Naive thymus-derived CD8-positive, alpha-beta T cell (primary cell): Measurements from ENCODE around the gene NOS3. TPM values are rescaled to one million over a fixed set of nuclear protein-coding genes. Genes with fewer than 3 reads are reported as not detected.

ENCODE experiments used
- ATAC-seq, 2 donors: fragments of 150-1000 bp; cut with Tn5 transposase in 1 of 2; sonication (Bioruptor Pico), chemical (Tn5 transposase) in 1 of 2; 1 replicate in 1 of 2; 2 replicates in 1 of 2; pipeline ENCODE4 v1.10.0; 2021; ENCODE audit warnings: mild to moderate bottlenecking in 2 of 2, moderate library complexity in 2 of 2
- POLR2A ChIA-PET: fragments of 350-600 bp; sonication (Branson Sonifier 250); formaldehyde crosslinking; loops from one replicate; lab custom pipeline; 2021; ENCODE audit warnings: antibody characterized with exemption; lab: Charles Lee
- DNase-seq, 10 donors: peaks; one replicate each; pipeline versions ENCODE4 v3.0.0 to v3.0.0-alpha.2; 2020 to 2022
- H3K27ac Mint-ChIP-seq, 10 donors: one replicate each; pipeline ENCODE4 v1.8.0; 2020 to 2022; ENCODE audit warnings: mild to moderate bottlenecking in 10 of 10, mixed read lengths in 10 of 10, moderate library complexity in 4 of 10, inconsistent platforms in 1 of 10
- H3K27me3 Mint-ChIP-seq, 5 donors: one replicate each; pipeline ENCODE4 v1.8.0; 2021 to 2022; ENCODE audit warnings: mixed read lengths in 5 of 5
- H3K36me3 Mint-ChIP-seq, 3 donors: one replicate each; pipeline ENCODE4 v1.8.0; 2020 to 2022; ENCODE audit warnings: mixed read lengths in 3 of 3, mild to moderate bottlenecking in 2 of 3, inconsistent platforms in 1 of 3
- H3K4me1 Mint-ChIP-seq, 4 donors: one replicate each; pipeline ENCODE4 v1.8.0; 2021 to 2022; ENCODE audit warnings: mixed read lengths in 4 of 4
- H3K4me3 Mint-ChIP-seq, 10 donors: one replicate each; pipeline ENCODE4 v1.8.0; 2020 to 2022; ENCODE audit warnings: mild to moderate bottlenecking in 10 of 10, mixed read lengths in 10 of 10, moderate library complexity in 6 of 10, inconsistent platforms in 1 of 10
- H3K9me3 Mint-ChIP-seq, 9 donors: one replicate each; pipeline ENCODE4 v1.8.0; 2020 to 2022; ENCODE audit warnings: mixed read lengths in 9 of 9, mild to moderate bottlenecking in 3 of 9, inconsistent platforms in 1 of 9, moderate library complexity in 1 of 9
- polyA plus RNA-seq, 3 donors: library from polyadenylated mRNA; unstranded; fragments of 300-500 nt; fragmentation: Illumina TruSeq; gene quantifications; one replicate each; pipeline ENCODE4 v1.2.3, GENCODE V29; 2021
- total RNA-seq, 8 experiments: library from RNA in 2 of 8; stranded (reverse) in 2 of 8; gene quantifications; one replicate each; pipeline ENCODE4 v1.2.3 and lab custom pipeline; 2021 to 2026

NOS3 gene
- total and polyA plus RNA-seq, 5 experiments from 2014 or later = 1.4 to 3.3 (median 1.8) TPM

DNA sequence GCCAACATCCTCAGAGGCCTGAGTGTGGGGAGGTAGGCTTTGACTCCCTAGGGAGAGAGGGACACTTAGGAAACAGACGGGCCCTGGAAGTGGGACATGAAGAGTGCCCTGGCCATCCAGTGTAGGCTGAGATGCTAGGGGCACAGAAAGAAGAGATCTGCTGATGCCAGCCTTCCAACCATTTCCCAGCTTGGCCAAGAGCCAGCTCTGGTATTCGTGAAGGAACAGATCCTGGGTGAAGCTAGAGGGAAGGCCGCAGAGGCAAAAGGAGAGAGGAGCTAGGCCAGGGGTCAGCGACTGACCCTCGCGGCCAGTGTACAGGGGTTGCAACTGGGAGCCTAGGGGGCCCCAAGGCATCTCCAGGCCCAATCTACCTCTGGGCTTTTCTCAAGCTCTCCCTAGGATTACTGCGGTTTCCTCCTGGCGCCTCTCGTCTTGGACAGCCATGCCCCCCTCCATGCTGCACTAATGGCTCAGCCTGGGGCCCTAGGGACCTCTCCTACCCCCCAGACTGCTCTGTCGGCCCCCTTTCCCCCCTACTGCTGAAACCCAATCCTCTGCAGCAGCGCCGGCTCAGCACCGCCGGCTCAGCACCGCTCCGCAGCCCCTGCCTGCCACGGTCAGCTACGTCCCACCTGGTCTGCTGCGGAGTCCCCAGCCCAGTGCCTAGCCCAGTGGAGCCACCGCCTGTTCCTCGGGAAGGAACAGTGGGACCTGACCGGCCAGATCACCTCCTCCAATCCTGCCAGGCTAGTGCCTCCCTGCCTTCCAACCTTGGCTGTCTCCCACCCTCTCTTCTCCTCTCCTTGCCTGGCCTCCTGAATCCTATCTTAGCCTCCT is 57.4 kb downstream of the NOS3 start, which contains the start of gene ASIC3:
Gene ASIC3, plus strand, starts transcription at position 556 of the 840 bp plus-strand sequence. CDS start 355 bp downstream, outside the sequence.
- H3K4me3 Mint-ChIP-seq = no peak within 1 kb of the TSS
- ATAC-seq = no peak
- H3K27me3 Mint-ChIP-seq = peaks cover 0 to 4% (median 0%) of the 10 kb centered on the region in 5 donors
- no peaks in the 10 kb centered on the region for H3K9me3 Mint-ChIP-seq
- H3K27ac Mint-ChIP-seq = peak within 1 kb of the TSS in 2 of 10 donors; percentile 55 to 63
- no peak for DNase-seq
- peaks cover 6 to 14% (median 10%) of the 10 kb centered on the region in 4 donors for H3K4me1 Mint-ChIP-seq
- POLR2A ChIA-PET = interaction anchor here (0.6 kb wide), 1 partner anchor 42 kb away, joined by 6 read pairs; no protein-coding TSS in a partner anchor
- peaks cover 0 to 12% (median 0%) of the 10 kb centered on the region in 3 donors for H3K36me3 Mint-ChIP-seq

DNA sequence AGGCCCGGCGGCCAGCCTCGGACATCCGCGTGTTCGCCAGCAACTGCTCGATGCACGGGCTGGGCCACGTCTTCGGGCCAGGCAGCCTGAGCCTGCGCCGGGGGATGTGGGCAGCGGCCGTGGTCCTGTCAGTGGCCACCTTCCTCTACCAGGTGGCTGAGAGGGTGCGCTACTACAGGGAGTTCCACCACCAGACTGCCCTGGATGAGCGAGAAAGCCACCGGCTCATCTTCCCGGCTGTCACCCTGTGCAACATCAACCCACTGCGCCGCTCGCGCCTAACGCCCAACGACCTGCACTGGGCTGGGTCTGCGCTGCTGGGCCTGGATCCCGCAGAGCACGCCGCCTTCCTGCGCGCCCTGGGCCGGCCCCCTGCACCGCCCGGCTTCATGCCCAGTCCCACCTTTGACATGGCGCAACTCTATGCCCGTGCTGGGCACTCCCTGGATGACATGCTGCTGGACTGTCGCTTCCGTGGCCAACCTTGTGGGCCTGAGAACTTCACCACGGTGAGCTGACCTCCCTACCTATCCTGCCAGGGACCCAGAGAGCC is 58.2 kb downstream of the NOS3 start:
- POLR2A ChIA-PET = no interaction called here
- Mint-ChIP-seq H3K27me3 (peaks cover 0 to 4% (median 0%) of the 10 kb centered on the region in 5 donors), H3K9me3 (no peaks in the 10 kb centered on the region), H3K4me1 (peaks cover 7 to 14% (median 12%) of the 10 kb centered on the region in 4 donors), H3K36me3 (peaks cover 0 to 12% (median 0%) of the 10 kb centered on the region in 3 donors), H3K27ac (peak overlapping the region in 1 of 10 donors; percentile 55), H3K4me3 (no peak overlapping the region)
- no peak for ATAC-seq
- no peak for DNase-seq

DNA sequence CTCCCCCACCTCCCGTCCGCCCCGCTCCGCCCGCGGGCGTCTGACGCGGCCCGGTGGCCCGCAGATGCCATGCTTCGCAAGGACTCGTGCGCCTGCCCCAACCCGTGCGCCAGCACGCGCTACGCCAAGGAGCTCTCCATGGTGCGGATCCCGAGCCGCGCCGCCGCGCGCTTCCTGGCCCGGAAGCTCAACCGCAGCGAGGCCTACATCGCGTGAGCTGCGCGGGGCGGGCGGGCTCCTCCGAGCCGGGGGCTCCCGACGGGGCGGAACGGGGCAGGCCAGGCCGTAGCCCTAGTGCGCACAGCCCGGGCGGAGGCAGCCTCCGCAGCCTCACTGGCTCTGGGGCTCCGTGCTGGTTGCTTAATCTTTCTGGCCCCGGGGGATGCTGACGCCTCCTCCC is 60.3 kb downstream of the NOS3 start:
- no peaks in the 10 kb centered on the region for H3K9me3 Mint-ChIP-seq
- peak; percentile 26 to 79 (median 62) for DNase-seq
- POLR2A ChIA-PET = interaction anchor here (0.8 to 1.0 kb wide), 5 partner anchors 23 to 43 kb away, joined by 3 to 4 read pairs (median 3); partner anchors contain the start of gene ABCB8
- H3K4me3 Mint-ChIP-seq = no peak overlapping the region
- H3K27me3 Mint-ChIP-seq = peaks cover 0 to 5% (median 0%) of the 10 kb centered on the region in 5 donors
- ATAC-seq = peak; percentile 90 to 93
- H3K27ac Mint-ChIP-seq = no peak overlapping the region
- no peaks in the 10 kb centered on the region for H3K36me3 Mint-ChIP-seq
- H3K4me1 Mint-ChIP-seq = peaks cover 7 to 21% (median 12%) of the 10 kb centered on the region in 4 donors

DNA sequence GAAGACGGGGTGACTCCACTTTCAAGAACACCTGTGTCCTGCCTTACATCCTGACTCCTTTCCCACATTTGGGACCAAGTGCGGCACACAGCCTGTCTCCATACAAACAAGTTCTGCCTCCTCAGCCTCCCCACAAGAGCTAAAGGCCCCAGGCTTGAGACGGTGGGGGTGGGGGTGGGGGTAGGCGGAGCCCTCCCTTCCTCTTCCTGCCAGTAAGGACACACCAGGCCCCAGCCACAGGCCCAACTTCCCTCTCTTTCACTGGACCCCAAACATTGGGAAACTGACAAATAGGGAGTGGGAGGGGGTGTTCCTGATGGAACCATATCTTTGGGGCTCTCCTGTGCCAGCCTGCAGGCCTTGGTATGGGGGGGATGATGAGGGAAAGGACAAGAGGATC is 62.3 kb downstream of the NOS3 start:
- Mint-ChIP-seq H3K27me3 (peaks cover 0 to 5% (median 0%) of the 10 kb centered on the region in 5 donors), H3K27ac (no peak overlapping the region), H3K4me3 (peak overlapping the region in 1 of 10 donors; percentile 38), H3K9me3 (no peaks in the 10 kb centered on the region), H3K36me3 (no peaks in the 10 kb centered on the region), H3K4me1 (peaks cover 13 to 32% (median 26%) of the 10 kb centered on the region in 4 donors)
- POLR2A ChIA-PET = interaction anchor here (0.7 kb wide), 1 partner anchor 34 kb away, joined by 3 read pairs; no protein-coding TSS in a partner anchor
- DNase-seq (no peak), ATAC-seq (no peak)

DNA sequence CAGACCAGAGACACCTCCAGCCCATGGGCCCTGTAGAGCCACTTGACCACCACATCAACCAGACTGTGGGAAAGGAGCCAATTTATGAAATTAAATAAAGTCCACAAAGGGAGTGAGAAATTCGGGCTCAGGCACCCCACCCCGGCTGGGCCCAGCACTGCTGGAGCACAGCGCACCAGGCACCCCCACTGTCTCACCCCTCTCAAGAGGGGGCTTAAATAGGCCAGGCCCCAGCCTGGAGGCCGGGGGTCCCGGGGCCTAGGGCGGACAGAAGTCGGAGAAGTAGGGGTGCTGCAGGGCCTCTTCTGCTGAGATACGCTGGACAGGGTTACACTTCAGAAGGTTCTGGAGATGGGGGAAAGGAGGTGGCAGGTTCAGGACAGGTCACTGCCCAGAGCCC is 62.9 kb downstream of the NOS3 start:
- POLR2A ChIA-PET = no interaction called here
- Mint-ChIP-seq H3K4me1 (peaks cover 17 to 37% (median 31%) of the 10 kb centered on the region in 4 donors), H3K27ac (no peak overlapping the region), H3K36me3 (no peaks in the 10 kb centered on the region), H3K4me3 (peak overlapping the region in 1 of 10 donors; percentile 22), H3K27me3 (peaks cover 0 to 5% (median 0%) of the 10 kb centered on the region in 5 donors), H3K9me3 (no peaks in the 10 kb centered on the region)
- DNase-seq (no peak), ATAC-seq (no peak)

DNA sequence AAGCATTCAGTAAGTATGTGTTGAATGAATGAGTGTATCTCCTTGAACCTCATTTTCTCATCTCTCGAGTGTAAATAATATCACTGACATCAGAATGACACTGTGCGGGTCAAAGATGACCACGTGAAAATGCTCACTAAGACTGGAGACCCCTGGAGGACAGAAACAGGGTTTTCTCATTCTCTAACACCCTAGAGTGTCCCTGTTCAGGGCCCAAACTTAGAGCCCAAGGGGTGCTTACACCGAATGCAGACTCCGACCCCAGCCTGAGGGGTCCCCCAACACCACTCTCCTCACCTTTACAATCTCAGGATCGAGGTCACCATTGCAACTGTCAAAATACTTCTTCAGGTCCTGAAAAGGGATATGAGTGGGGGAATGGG is 65.5 kb downstream of the NOS3 start:
- DNase-seq (no peak), ATAC-seq (no peak)
- Mint-ChIP-seq H3K4me3 (peak overlapping the region; percentile 59 to 97 (median 94)), H3K36me3 (no peaks in the 10 kb centered on the region), H3K4me1 (peaks cover 15 to 52% (median 48%) of the 10 kb centered on the region in 4 donors), H3K27me3 (peaks cover 0 to 5% (median 0%) of the 10 kb centered on the region in 5 donors), H3K9me3 (no peaks in the 10 kb centered on the region), H3K27ac (no peak overlapping the region)
- POLR2A ChIA-PET = interaction anchor here (0.6 to 5.2 kb wide), 4 partner anchors 16 to 651 kb away, joined by 3 to 42 read pairs (median 4); partner anchors contain the start of genes ABCB8 and FASTK

DNA sequence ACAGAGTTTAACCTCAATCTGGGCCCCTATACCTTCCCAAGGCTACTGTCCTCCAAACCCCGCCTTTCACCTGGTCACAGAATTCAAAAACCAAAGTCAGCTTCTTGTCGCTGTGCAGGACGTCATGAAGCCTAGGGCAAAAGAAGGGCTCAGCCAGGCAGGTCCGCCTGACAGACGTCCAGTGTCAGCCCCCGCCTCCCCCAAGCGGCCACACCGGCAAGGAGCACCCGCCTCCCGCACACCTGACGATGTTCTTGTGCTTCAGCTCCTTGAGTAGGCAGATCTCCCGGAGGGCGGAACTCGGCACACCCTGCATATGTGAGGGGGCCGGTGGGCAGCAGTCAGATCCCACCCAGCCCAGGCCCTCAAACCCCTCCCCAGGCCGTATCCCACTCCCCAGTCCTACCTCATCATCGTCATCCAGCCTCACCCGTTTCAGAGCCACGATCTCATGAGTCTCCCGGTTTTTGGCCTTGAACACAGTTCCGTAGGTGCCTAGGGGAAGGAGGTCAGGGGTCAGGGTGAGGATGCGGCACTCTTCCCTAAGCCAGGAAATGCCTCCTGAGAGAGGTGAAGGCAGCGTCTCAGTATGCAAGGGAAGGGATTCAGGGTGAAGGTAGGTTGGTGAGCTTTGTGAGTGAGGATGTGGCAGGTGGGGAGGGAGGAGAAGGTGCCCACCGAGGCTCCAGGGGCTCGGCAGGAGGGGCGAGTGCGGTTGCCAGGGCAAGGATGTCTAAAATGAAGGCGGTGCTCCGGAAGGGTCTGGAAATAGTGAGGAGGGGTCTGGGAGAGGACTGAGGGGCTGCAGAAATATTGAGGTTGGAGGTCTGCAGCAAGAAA is 66.1 kb downstream of the NOS3 start:
- DNase-seq (no peak), ATAC-seq (no peak)
- Mint-ChIP-seq H3K4me1 (peaks cover 21 to 58% (median 51%) of the 10 kb centered on the region in 4 donors), H3K36me3 (no peaks in the 10 kb centered on the region), H3K9me3 (no peaks in the 10 kb centered on the region), H3K4me3 (peak overlapping the region; percentile 88 to 97 (median 94)), H3K27me3 (peaks cover 0 to 4% (median 0%) of the 10 kb centered on the region in 5 donors), H3K27ac (peak overlapping the region in 8 of 10 donors; percentile 31 to 97 (median 86))
- POLR2A ChIA-PET = interaction anchor here (0.8 to 5.2 kb wide), 6 partner anchors 22 to 60 kb away, joined by 3 to 42 read pairs (median 22); partner anchors contain the start of genes ABCB8, AGAP3, FASTK and TMUB1

DNA sequence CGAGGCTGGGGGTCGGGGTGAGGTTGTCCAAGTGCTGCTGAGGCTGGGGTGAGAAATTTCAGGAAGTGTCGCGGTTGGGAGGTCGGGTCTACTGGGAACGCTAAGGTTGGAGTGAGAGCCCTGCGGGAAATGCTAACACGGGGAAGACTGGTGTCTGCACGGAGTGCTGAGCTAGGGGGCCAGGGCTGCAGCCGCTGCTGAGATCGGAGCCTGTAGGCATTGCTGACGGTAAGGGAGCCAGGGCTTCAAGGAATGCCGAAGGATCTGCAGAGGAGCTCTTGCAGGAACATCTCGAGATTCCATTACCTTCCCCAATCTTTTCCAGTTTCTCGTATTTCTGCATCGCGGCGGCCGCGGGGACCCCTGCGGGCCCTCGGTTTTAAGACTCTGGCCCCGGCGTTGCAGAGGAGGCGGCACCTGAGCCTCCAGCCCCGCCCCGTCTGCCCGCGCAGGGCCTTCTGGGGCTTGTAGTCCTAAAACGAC is 66.7 kb downstream of the NOS3 start, which contains the start of gene CDK5:
Gene CDK5, minus strand, starts transcription at position 392 of the 483 bp plus-strand sequence. Its CDS starts 49 bp downstream, at position 343.
- H3K27ac Mint-ChIP-seq = peak within 1 kb of the TSS; percentile 85 to 98 (median 96)
- POLR2A ChIA-PET = interaction anchor here (1.0 to 5.2 kb wide), 5 partner anchors 22 to 60 kb away, joined by 3 to 42 read pairs (median 23); partner anchors contain the start of genes ABCB8, AGAP3, FASTK and TMUB1
- H3K9me3 Mint-ChIP-seq = no peaks in the 10 kb centered on the region
- DNase-seq (no peak), ATAC-seq (peak; percentile 6 to 13)
- peaks cover 21 to 56% (median 49%) of the 10 kb centered on the region in 4 donors for H3K4me1 Mint-ChIP-seq
- H3K4me3 Mint-ChIP-seq = peak within 1 kb of the TSS; percentile 88 to 97 (median 94)
- H3K36me3 Mint-ChIP-seq = no peaks in the 10 kb centered on the region
- peaks cover 0 to 3% (median 0%) of the 10 kb centered on the region in 5 donors for H3K27me3 Mint-ChIP-seq

DNA sequence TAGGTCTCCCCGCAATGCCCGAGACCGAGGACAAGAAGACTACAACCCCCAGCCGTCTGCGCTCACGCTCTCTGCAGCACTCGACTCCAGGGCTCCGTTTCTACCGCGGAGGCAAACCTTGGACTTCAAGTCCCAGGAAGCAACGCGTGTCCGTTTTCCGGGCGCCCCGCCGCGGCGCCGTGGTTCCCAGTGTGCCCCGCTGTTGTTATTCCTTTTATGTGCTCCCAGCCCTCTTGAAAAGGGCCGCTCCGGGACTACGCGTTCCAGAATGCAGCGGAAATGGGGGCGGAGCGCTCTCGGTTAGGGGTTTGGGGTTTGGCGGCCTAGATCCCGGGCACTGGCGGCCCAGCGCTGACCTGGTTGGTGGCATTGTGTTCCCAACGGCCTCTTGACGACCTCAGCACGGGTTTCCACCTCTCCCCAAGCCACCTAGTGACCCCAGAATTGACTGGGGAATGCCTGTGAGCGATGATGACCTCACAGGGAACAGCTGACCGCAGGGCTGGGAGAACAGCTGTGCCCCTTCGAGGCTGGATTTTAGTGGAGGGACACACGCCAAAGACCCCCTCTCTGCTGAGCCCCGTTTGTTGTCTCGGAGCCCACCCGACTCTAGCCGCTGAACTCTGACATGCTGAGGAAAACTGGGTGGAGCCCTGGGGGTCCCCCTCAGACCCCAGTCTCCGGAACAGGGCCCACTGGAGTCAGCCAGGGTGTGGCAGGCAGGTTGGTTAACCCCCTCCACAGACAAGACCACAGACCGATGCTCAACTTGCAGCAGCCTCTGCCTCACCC is 67.4 kb downstream of the NOS3 start:
- Mint-ChIP-seq H3K9me3 (no peaks in the 10 kb centered on the region), H3K36me3 (peaks cover 0 to under 1% (median 0%) of the 10 kb centered on the region in 3 donors), H3K27me3 (peaks cover 0 to 1% (median 0%) of the 10 kb centered on the region in 5 donors), H3K4me3 (peak overlapping the region; percentile 88 to 97 (median 94)), H3K4me1 (peaks cover 18 to 51% (median 44%) of the 10 kb centered on the region in 4 donors), H3K27ac (peak overlapping the region; percentile 85 to 98 (median 96))
- peak; percentile 91 to 99 (median 98) for DNase-seq
- POLR2A ChIA-PET = interaction anchor here (0.6 to 5.2 kb wide), 8 partner anchors 21 to 689 kb away, joined by 3 to 42 read pairs (median 12); partner anchors contain the start of genes ABCB8, AGAP3, ATG9B and FASTK
- ATAC-seq = peak; percentile 91

DNA sequence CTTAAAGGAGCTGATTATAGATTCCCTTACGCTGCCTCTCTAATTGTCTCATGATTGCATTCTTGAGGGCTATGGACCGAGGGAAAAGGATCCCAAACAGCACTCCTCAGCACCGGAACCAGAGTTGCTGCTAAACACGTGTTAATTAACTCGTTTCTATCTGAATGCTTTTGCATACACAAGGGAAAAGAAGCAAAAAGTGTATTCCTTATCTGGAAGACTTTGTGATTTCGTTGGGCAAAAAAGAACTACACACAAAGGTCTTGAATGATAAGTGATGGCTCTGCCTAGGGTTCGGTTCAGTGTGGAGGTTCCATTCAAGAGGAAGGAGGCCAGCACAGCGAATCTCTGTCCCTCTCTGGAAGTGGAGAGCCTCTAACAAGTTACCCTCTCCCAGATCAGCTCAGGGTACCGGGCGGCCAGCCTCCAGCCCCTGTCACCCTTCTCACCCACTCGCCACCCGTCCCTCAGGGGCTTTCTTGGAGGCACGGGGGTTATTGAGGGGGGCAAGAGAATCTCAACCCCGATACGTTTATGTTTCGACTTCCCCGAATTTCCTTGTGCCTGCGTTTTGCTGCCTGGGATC is 68.1 kb downstream of the NOS3 start:
- POLR2A ChIA-PET = interaction anchor here (0.6 to 5.2 kb wide), 8 partner anchors 20 to 690 kb away, joined by 3 to 42 read pairs (median 12); partner anchors contain the start of genes ABCB8, AGAP3, ATG9B and FASTK
- Mint-ChIP-seq H3K9me3 (no peaks in the 10 kb centered on the region), H3K4me3 (peak overlapping the region; percentile 88 to 97 (median 94)), H3K27ac (peak overlapping the region; percentile 85 to 98 (median 96)), H3K36me3 (peaks cover 0 to 3% (median 0%) of the 10 kb centered on the region in 3 donors), H3K27me3 (peaks cover 0 to 1% (median 0%) of the 10 kb centered on the region in 5 donors), H3K4me1 (peaks cover 17 to 53% (median 42%) of the 10 kb centered on the region in 4 donors)
- ATAC-seq (no peak), DNase-seq (peak in 1 of 10 donors; percentile 13)
